Activated CD4-positive, alpha-beta T cell treated with anti-CD3 and anti-CD28 coated beads, Interleukin-2, amount 10 ng/mL, durations not matched to agents 24 days and 14 days (primary cell): ENCODE results near the gene GPATCH8. TPM values are rescaled to one million over a fixed set of nuclear protein-coding genes. Genes with fewer than 3 reads are reported as not detected.

Experiments
- DNase-seq: peaks from one replicate; pipeline ENCODE4 v3.0.0; 2022
- H3K27ac Mint-ChIP-seq: one replicate; pipeline ENCODE4 v1.8.0; 2022; ENCODE audit warnings: mild to moderate bottlenecking, mixed read lengths
- H3K27me3 Mint-ChIP-seq: one replicate; pipeline ENCODE4 v1.8.0; 2022; ENCODE audit warnings: mixed read lengths
- H3K36me3 Mint-ChIP-seq: one replicate; pipeline ENCODE4 v1.8.0; 2022; ENCODE audit warnings: low read depth, mild to moderate bottlenecking, mixed read lengths
- H3K4me1 Mint-ChIP-seq: one replicate; pipeline ENCODE4 v1.8.0; 2021; ENCODE audit warnings: mixed read lengths
- H3K4me3 Mint-ChIP-seq: one replicate; pipeline ENCODE4 v1.8.0; 2022; ENCODE audit warnings: mild to moderate bottlenecking, moderate library complexity, mixed read lengths
- H3K9me3 Mint-ChIP-seq: one replicate; pipeline ENCODE4 v1.8.0; 2021; ENCODE audit warnings: mixed read lengths
- intact Hi-C: fragments of 100-400 bp; cut with micrococcal nuclease; formaldehyde crosslinking; loops from one replicate; pipeline ENCODE4 v1.15.1; 2023
- total RNA-seq: library from RNA; stranded (reverse); gene quantifications from 2 replicates; pipeline ENCODE4 v1.2.3, GENCODE V29; 2022

Gene GPATCH8
- total RNA-seq, 1 donor from 2014 or later, result 46.4 TPM

DNA sequence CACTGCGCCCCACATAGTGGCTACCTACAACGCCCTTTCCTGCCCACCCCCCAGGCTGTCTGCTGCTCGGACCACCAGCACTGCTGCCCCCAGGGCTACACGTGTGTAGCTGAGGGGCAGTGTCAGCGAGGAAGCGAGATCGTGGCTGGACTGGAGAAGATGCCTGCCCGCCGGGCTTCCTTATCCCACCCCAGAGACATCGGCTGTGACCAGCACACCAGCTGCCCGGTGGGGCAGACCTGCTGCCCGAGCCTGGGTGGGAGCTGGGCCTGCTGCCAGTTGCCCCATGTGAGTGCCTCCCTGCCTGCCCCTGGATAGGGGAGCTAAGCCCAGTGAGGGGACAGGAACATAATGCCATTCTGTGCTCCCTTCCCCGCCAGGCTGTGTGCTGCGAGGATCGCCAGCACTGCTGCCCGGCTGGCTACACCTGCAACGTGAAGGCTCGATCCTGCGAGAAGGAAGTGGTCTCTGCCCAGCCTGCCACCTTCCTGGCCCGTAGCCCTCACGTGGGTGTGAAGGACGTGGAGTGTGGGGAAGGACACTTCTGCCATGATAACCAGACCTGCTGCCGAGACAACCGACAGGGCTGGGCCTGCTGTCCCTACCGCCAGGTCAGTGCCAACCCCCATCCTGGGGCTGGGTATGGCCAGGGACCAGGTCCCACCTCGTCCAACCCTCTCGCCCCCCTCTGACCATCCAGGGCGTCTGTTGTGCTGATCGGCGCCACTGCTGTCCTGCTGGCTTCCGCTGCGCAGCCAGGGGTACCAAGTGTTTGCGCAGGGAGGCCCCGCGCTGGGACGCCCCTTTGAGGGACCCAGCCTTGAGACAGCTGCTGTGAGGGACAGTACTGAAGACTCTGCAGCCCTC, 151.0 kb downstream of the GPATCH8 start:
- peaks cover 6% of the 10 kb centered on the region for H3K4me1 Mint-ChIP-seq
- intact Hi-C loops, result no loop called here
- H3K9me3 Mint-ChIP-seq, result no peaks in the 10 kb centered on the region
- H3K36me3 Mint-ChIP-seq, result peaks cover 5% of the 10 kb centered on the region
- DNase-seq, result no peak
- no peak overlapping the region for H3K27ac Mint-ChIP-seq
- H3K4me3 Mint-ChIP-seq, result no peak overlapping the region
- H3K27me3 Mint-ChIP-seq, result peaks cover 4% of the 10 kb centered on the region

DNA sequence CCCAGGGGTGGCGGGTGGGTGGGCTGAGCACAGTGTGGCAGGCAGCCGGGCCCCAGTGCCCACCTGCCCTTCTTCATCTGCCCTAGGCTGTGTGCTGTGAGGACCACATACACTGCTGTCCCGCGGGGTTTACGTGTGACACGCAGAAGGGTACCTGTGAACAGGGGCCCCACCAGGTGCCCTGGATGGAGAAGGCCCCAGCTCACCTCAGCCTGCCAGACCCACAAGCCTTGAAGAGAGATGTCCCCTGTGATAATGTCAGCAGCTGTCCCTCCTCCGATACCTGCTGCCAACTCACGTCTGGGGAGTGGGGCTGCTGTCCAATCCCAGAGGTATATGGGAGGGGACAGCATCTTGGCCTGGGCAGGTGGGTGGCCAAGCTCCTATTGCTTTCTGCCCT, 151.7 kb downstream of the GPATCH8 start:
- intact Hi-C loops, result no loop called here
- Mint-ChIP-seq H3K4me3 (no peak overlapping the region), H3K27me3 (peaks cover 4% of the 10 kb centered on the region), H3K9me3 (no peaks in the 10 kb centered on the region), H3K4me1 (peaks cover 6% of the 10 kb centered on the region), H3K36me3 (peaks cover 5% of the 10 kb centered on the region), H3K27ac (no peak overlapping the region)
- DNase-seq, result no peak

DNA sequence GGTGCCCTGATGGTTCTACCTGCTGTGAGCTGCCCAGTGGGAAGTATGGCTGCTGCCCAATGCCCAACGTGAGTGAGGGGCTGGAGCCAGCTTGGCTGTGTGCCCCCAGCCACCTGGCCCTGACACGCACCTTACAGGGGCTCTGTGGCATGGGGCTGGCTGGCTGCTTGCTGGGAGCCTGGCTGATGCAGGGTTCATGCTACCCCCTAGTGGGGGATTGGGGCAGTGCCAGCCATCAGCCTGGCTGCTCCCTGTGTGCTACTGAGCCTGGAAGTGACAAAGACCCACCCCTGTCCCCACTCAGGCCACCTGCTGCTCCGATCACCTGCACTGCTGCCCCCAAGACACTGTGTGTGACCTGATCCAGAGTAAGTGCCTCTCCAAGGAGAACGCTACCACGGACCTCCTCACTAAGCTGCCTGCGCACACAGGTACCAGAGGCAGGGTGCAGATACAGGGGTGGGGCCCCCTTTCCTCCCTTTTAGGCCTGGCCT, 152.4 kb downstream of the GPATCH8 start:
- H3K9me3 Mint-ChIP-seq, result no peaks in the 10 kb centered on the region
- H3K4me1 Mint-ChIP-seq, result peaks cover 11% of the 10 kb centered on the region
- H3K27ac Mint-ChIP-seq, result no peak overlapping the region
- DNase-seq, result peak; percentile 92
- peaks cover 5% of the 10 kb centered on the region for H3K36me3 Mint-ChIP-seq
- H3K27me3 Mint-ChIP-seq, result peaks cover 4% of the 10 kb centered on the region
- intact Hi-C loops, result no loop called here
- H3K4me3 Mint-ChIP-seq, result no peak overlapping the region

DNA sequence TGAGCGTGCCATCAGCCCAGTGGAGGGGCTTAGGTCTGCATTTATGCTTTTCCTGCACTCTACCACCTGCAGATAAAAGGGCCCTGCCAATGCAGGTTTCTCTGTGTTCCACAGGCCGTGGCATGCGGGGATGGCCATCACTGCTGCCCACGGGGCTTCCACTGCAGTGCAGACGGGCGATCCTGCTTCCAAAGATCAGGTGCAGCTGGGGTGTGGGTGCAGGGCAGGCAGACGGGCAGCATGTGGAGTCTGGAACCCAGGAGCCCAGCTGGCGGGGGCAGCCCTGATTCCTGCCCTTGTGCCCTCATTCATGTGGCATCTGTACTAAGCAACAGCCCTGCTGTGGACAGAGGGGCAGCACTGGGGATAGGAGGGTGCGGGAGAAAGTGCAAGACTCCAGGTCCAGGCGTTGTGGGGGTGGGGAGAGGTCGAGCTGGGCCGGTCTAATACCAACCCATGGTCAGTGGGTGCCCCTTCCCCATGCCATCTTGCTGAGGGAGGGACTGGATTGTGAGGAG, 153.6 kb downstream of the GPATCH8 start:
- H3K36me3 Mint-ChIP-seq, result peaks cover 5% of the 10 kb centered on the region
- H3K9me3 Mint-ChIP-seq, result no peaks in the 10 kb centered on the region
- no peak overlapping the region for H3K4me3 Mint-ChIP-seq
- no peak for DNase-seq
- H3K27ac Mint-ChIP-seq, result no peak overlapping the region
- intact Hi-C loops, result no loop called here
- peaks cover 19% of the 10 kb centered on the region for H3K4me1 Mint-ChIP-seq
- peaks cover 2% of the 10 kb centered on the region for H3K27me3 Mint-ChIP-seq

DNA sequence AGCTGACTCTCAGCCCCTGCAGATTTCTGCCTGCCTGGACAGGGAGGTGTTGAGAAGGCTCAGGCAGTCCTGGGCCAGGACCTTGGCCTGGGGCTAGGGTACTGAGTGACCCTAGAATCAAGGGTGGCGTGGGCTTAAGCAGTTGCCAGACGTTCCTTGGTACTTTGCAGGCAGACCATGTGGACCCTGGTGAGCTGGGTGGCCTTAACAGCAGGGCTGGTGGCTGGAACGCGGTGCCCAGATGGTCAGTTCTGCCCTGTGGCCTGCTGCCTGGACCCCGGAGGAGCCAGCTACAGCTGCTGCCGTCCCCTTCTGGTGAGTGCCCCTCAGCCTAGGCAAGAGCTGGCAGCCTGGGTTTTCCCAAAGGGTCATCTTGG, 154.2 kb downstream of the GPATCH8 start:
- intact Hi-C loops, result no loop called here
- H3K27me3 Mint-ChIP-seq, result peaks cover 4% of the 10 kb centered on the region
- H3K9me3 Mint-ChIP-seq, result no peaks in the 10 kb centered on the region
- no peak for DNase-seq
- peaks cover 5% of the 10 kb centered on the region for H3K36me3 Mint-ChIP-seq
- no peak overlapping the region for H3K27ac Mint-ChIP-seq
- H3K4me1 Mint-ChIP-seq, result peaks cover 19% of the 10 kb centered on the region
- H3K4me3 Mint-ChIP-seq, result no peak overlapping the region

DNA sequence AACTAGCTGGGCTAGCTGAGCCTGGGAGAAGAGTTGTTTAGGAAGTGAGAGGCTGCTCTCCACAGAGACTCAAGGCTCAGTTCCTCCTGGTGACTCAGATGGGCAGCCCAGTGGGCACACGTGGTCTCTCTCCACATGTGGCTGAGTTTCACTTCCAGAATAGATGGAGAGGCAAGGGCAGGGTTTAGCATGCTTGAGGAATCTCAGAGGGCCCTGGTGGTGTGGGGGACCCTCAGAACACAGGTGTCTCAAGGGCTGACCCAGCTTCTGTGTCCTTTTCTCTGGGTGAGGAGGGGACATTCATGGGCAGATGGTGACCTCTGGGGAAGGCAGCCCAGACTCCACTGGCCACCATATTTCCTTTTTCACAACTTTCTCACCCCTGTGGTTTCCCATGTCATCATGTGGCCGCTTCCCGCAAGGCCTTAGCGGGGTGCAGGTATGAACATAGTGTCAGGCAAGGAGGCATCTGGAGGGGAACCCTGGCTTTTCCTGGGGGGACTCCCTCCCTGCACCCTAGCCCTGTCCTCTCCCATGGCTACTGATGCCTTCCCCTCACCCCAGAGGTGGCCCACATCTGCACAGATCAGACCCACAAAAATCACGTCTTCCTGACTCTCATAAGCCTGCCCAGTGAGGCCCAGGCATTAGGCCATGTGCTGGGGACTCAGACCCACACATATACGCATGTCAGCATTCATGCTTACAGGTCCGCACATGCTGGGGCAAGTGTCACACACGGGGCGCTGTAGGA, 154.8 kb downstream of the GPATCH8 start:
- Mint-ChIP-seq H3K4me3 (no peak overlapping the region), H3K36me3 (peaks cover 5% of the 10 kb centered on the region), H3K4me1 (peaks cover 19% of the 10 kb centered on the region), H3K9me3 (no peaks in the 10 kb centered on the region), H3K27ac (no peak overlapping the region), H3K27me3 (peaks cover 8% of the 10 kb centered on the region)
- intact Hi-C loops, result no loop called here
- DNase-seq, result no peak

Other genes with a start within 250 kb of the GPATCH8 start
- not detected in 2 replicates for gene SLC4A1, start 235.3 kb downstream of the GPATCH8 start, total RNA-seq
- 0.42 TPM in 1 of 2 replicates, not detected in the other for gene RUNDC3A, start 194.8 kb downstream of the GPATCH8 start, total RNA-seq
- gene SLC25A39, start 178.6 kb downstream of the GPATCH8 start, total RNA-seq, result 172 TPM in 2 replicates
- gene GRN, start 158.1 kb downstream of the GPATCH8 start, total RNA-seq, result 33.0 and 34.6 TPM in 2 replicates
- 0.21 and 0.26 TPM in 2 replicates for gene FAM171A2, start 139.6 kb downstream of the GPATCH8 start, total RNA-seq
- gene ITGA2B, start 113.8 kb downstream of the GPATCH8 start, total RNA-seq, result 0.65 and 0.85 TPM in 2 replicates
- not detected in 2 replicates for gene FZD2, start 54.1 kb upstream of the GPATCH8 start, total RNA-seq
- gene MEIOC, start 153.1 kb upstream of the GPATCH8 start, total RNA-seq, result 0.14 and 0.42 TPM in 2 replicates
- gene CCDC43, start 186.4 kb upstream of the GPATCH8 start, total RNA-seq, result 42.7 and 43.9 TPM in 2 replicates
- gene DBF4B, start 205.3 kb upstream of the GPATCH8 start, total RNA-seq, result 25.2 and 25.7 TPM in 2 replicates